HEK293T (cell line): ENCODE results near the gene PRAME.

ENCODE experiments used
- BHLHE40 ChIP-seq: fragments of 450-650 bp; IDR thresholded peaks from 2 replicates; pipeline ENCODE4 v1.6.1; 2016; ENCODE audit warnings: mild to moderate bottlenecking, moderate library complexity, borderline replicate concordance
- ELF4 ChIP-seq: fragments of 450-650 bp; IDR thresholded peaks from 2 replicates; pipeline ENCODE4 v1.6.1; 2017; ENCODE audit warnings: antibody characterized with exemption
- FOXA1 ChIP-seq: fragments of 450-650 bp; IDR thresholded peaks from 2 replicates; pipeline ENCODE4 v1.6.1; 2016; ENCODE audit warnings: mild to moderate bottlenecking
- FOXK2 ChIP-seq: fragments of 450-650 bp; IDR thresholded peaks from 2 replicates; pipeline ENCODE4 v1.6.1; 2016; ENCODE audit warnings: mild to moderate bottlenecking

GRCh38 chr22:22512951-22513350, 46.1 kb downstream of the PRAME start:
- TF ChIP-seq FOXK2 (no peak), ELF4 (no peak), BHLHE40 (no peak), FOXA1 (no peak)
